Testis (tissue), 2 donors: ENCODE measurements around the gene CAPZA1.

ENCODE experiments used
- CTCF ChIP-seq, 3 experiments: fragments of 450-650 bp in 2 of 3; fragments of 200-600 bp in 1 of 3; sonication (generic) in 1 of 3; IDR thresholded peaks; one replicate each; pipeline ENCODE4 v1.5.1; 2016 to 2019; ENCODE audit warnings: antibody characterized with exemption in 3 of 3, mild to moderate bottlenecking in 2 of 3, moderate library complexity in 1 of 3
- POLR2A ChIP-seq: fragments of 450-650 bp; IDR thresholded peaks from one replicate; pipeline ENCODE4 v1.6.1; 2017; ENCODE audit warnings: antibody characterized with exemption, mild to moderate bottlenecking, moderate library complexity

GRCh38 chr1:112677501-112677900, 57.9 kb downstream of the CAPZA1 start:
- no peak for TF ChIP-seq CTCF (IDR thresholded peaks at IDR 0.05)
- TF ChIP-seq POLR2A = no peak
